ENCODE measurements around the gene TANC1.

The TANC1 gene

GRCh38 chr2:158963071-158963470, 5.4 kb upstream of the TANC1 start:
- Mint-ChIP-seq H3K4me3 (no peak overlapping the region), H3K36me3 (ENCODE audit: low read depth) (no peaks in the 10 kb centered on the region), H3K27me3 (ENCODE audit: low read depth) (no peaks in the 10 kb centered on the region), H3K27ac (peak overlapping the region in 1 of 3 experiments; percentile 5), H3K4me1 (peaks cover 42% of the 10 kb centered on the region), H3K9me3 (no peaks in the 10 kb centered on the region)
- TF ChIP-seq CTCF (IDR thresholded peaks at IDR 0.05; ENCODE audit: unreplicated experiment in 3 of 3) = no peak

GRCh38 chr2:158965107-158965506, 3.3 kb upstream of the TANC1 start:
- H3K27me3 Mint-ChIP-seq (ENCODE audit: low read depth) = peaks cover 2% of the 10 kb centered on the region
- H3K4me3 Mint-ChIP-seq = peak overlapping the region in 1 of 3 experiments; percentile 49
- peaks cover 50% of the 10 kb centered on the region for H3K4me1 Mint-ChIP-seq
- no peak for TF ChIP-seq CTCF (IDR thresholded peaks at IDR 0.05; ENCODE audit: unreplicated experiment in 3 of 3)
- H3K9me3 Mint-ChIP-seq = no peaks in the 10 kb centered on the region
- H3K27ac Mint-ChIP-seq = peak overlapping the region; percentile 26 to 97 (median 43)
- H3K36me3 Mint-ChIP-seq (ENCODE audit: low read depth) = no peaks in the 10 kb centered on the region

- Mint-ChIP-seq H3K27ac (peak overlapping the region; percentile 97 to 98 (median 97)), H3K9me3 (no peaks in the 10 kb centered on the region), H3K4me1 (peaks cover 55% of the 10 kb centered on the region), H3K36me3 (ENCODE audit: low read depth) (no peaks in the 10 kb centered on the region), H3K27me3 (ENCODE audit: low read depth) (peaks cover 3% of the 10 kb centered on the region), H3K4me3 (peak overlapping the region; percentile 20 to 55 (median 47))
- no peak for TF ChIP-seq CTCF (IDR thresholded peaks at IDR 0.05; ENCODE audit: unreplicated experiment in 3 of 3)
These were observed 2.8 kb upstream of the TANC1 start for GRCh38 chr2:158965641-158966040.

GRCh38 chr2:158966312-158966711, 2.1 kb upstream of the TANC1 start:
- TF ChIP-seq CTCF (IDR thresholded peaks at IDR 0.05; ENCODE audit: unreplicated experiment in 3 of 3) = no peak
- Mint-ChIP-seq H3K9me3 (no peaks in the 10 kb centered on the region), H3K36me3 (ENCODE audit: low read depth) (no peaks in the 10 kb centered on the region), H3K4me3 (peak overlapping the region; percentile 28 to 91 (median 31)), H3K27me3 (ENCODE audit: low read depth) (peaks cover 3% of the 10 kb centered on the region), H3K27ac (peak overlapping the region; percentile 97 to 98 (median 97)), H3K4me1 (peaks cover 61% of the 10 kb centered on the region)

GRCh38 chr2:158967114-158967730, 1.2 kb upstream of the TANC1 start:
- H3K4me1 Mint-ChIP-seq = peaks cover 70% of the 10 kb centered on the region
- peak overlapping the region; percentile 91 to 99 (median 94) for H3K4me3 Mint-ChIP-seq
- H3K9me3 Mint-ChIP-seq = no peaks in the 10 kb centered on the region
- TF ChIP-seq CTCF (IDR thresholded peaks at IDR 0.05; ENCODE audit: unreplicated experiment in 3 of 3) = no peak
- H3K27ac Mint-ChIP-seq = peak overlapping the region; percentile 97 to 98 (median 97)
- H3K27me3 Mint-ChIP-seq (ENCODE audit: low read depth) = peaks cover 3% of the 10 kb centered on the region
- H3K36me3 Mint-ChIP-seq (ENCODE audit: low read depth) = no peaks in the 10 kb centered on the region
